H1 (cell line): ENCODE measurements around the gene MANBA. TPM values are rescaled to one million over a fixed set of nuclear protein-coding genes. Genes with fewer than 3 reads are reported as not detected.
A peak's percentile ranks its signal among the peaks of the same experiment; 100 is the strongest.

Experiments used
- CTCF ChIA-PET: fragments of 300-600 bp; sonication (Branson Sonifier 250); formaldehyde crosslinking; loops from one replicate; lab custom pipeline; 2021; ENCODE audit not compliant: partially characterized antibody; lab: Charles Lee
- POLR2A ChIA-PET: fragments of 300-600 bp; sonication (Branson Sonifier 250); formaldehyde crosslinking; loops from one replicate; lab custom pipeline; 2021; ENCODE audit warnings: inconsistent platforms; ENCODE audit not compliant: partially characterized antibody; lab: Charles Lee
- DNase-seq, 2 experiments: peaks; one replicate each; pipeline versions ENCODE4 v3.0.0 to v3.0.0-alpha.2; 2010 to 2022; ENCODE audit warnings: low spot score in 2 of 2, low read depth in 1 of 2, mixed read lengths in 1 of 2
- FAIRE-seq: peaks from 2 replicates; lab custom pipeline; 2011; peaks lifted over from hg19 to GRCh38; lab: Jason Lieb, UNC
- H2AFZ ChIP-seq: 2 replicates; pipeline ENCODE4 v1.8.1; 2012; ENCODE audit warnings: low read length, inconsistent platforms
- H2AK5ac ChIP-seq: 2 replicates; pipeline ENCODE4 v1.6.1; 2013; ENCODE audit warnings: low read depth, low read length
- H2BK120ac ChIP-seq: replicated peaks from 2 replicates; pipeline ENCODE3; 2013; ENCODE audit warnings: low read depth, low read length, inconsistent platforms
- H2BK12ac ChIP-seq: 2 replicates; pipeline ENCODE4 v1.6.1; 2013; ENCODE audit warnings: low read depth, low read length
- H2BK15ac ChIP-seq: 2 replicates; pipeline ENCODE4 v1.6.1; 2013; ENCODE audit warnings: low read length
- H2BK20ac ChIP-seq: 2 replicates; pipeline ENCODE4 v1.6.1; 2013; ENCODE audit warnings: low read length
- H2BK5ac ChIP-seq: 2 replicates; pipeline ENCODE4 v1.6.1; 2013; ENCODE audit warnings: low read depth, low read length
- H3K14ac ChIP-seq: 2 replicates; pipeline ENCODE4 v1.6.1; 2013; ENCODE audit warnings: inconsistent platforms; ENCODE audit not compliant: insufficient read length
- H3K18ac ChIP-seq: 2 replicates; pipeline ENCODE4 v1.6.1; 2013; ENCODE audit warnings: low read length; ENCODE audit errors: extremely low read depth
- H3K23ac ChIP-seq: 2 replicates; pipeline ENCODE4 v1.6.1; 2013; ENCODE audit warnings: inconsistent platforms; ENCODE audit not compliant: insufficient read length
- H3K23me2 ChIP-seq: 2 replicates; pipeline ENCODE4 v1.6.1; 2013; ENCODE audit warnings: low read depth, low read length
- H3K27ac ChIP-seq: 2 replicates; pipeline ENCODE4 v1.6.1; 2011; ENCODE audit warnings: low read depth, low read length, inconsistent platforms
- H3K27me3 ChIP-seq, 4 experiments: replicated peaks in 1 of 4; 1 replicate in 1 of 4; 2 replicates in 3 of 4; pipeline versions ENCODE4 v1.6.1 to v1.8.1; 2011 to 2013; ENCODE audit warnings: low read length in 3 of 4, mild to moderate bottlenecking in 3 of 4, inconsistent platforms in 2 of 4, mixed read lengths in 2 of 4, moderate library complexity in 1 of 4; ENCODE audit not compliant: control insufficient read depth in 3 of 4, insufficient read depth in 3 of 4; ENCODE audit errors: extremely low read depth in 1 of 4
- H3K36me3 ChIP-seq, 4 experiments: 2 replicates each; pipeline versions ENCODE4 v1.6.1 to v1.8.1; 2011 to 2013; ENCODE audit warnings: mild to moderate bottlenecking in 4 of 4, low read length in 3 of 4, moderate library complexity in 2 of 4, control low read depth in 1 of 4, inconsistent platforms in 1 of 4; ENCODE audit not compliant: insufficient read depth in 4 of 4, control insufficient read depth in 2 of 4
- H3K4ac ChIP-seq: replicated peaks from 2 replicates; pipeline ENCODE3; 2013; ENCODE audit warnings: low read length, low read depth, mixed read lengths, inconsistent platforms; ENCODE audit not compliant: insufficient read length
- H3K4me1 ChIP-seq, 4 experiments: replicated peaks in 1 of 4; 1 replicate in 1 of 4; 2 replicates in 3 of 4; pipeline versions ENCODE4 v1.6.1 to v1.8.1; 2011 to 2013; ENCODE audit warnings: low read length in 3 of 4, inconsistent platforms in 2 of 4, mixed read lengths in 1 of 4; ENCODE audit not compliant: insufficient read depth in 4 of 4, control insufficient read depth in 3 of 4
- H3K4me2 ChIP-seq, 2 experiments: 2 replicates each; pipeline versions ENCODE4 v1.6.1 to v1.8.1; 2011 to 2013; ENCODE audit warnings: low read depth in 2 of 2, low read length in 2 of 2, control low read depth in 1 of 2, inconsistent platforms in 1 of 2, mild to moderate bottlenecking in 1 of 2; ENCODE audit not compliant: insufficient read depth in 1 of 2
- H3K4me3 ChIP-seq, 4 experiments: fragments of 200-600, 300-600 bp in 1 of 4; sonication (generic), shearing (Covaris generic), sonication (Bioruptor Twin) in 1 of 4; 2 replicates each; pipeline versions ENCODE4 v1.5.1 to v1.8.1; 2011 to 2016; ENCODE audit warnings: low read length in 4 of 4, low read depth in 3 of 4, control low read depth in 2 of 4, inconsistent platforms in 2 of 4, mild to moderate bottlenecking in 2 of 4, mixed read lengths in 1 of 4, moderate library complexity in 1 of 4; ENCODE audit not compliant: insufficient read depth in 2 of 4; ENCODE audit errors: extremely low read depth in 1 of 4
- H3K56ac ChIP-seq: replicated peaks from 2 replicates; pipeline ENCODE3; 2013; ENCODE audit warnings: low read depth, mild to moderate bottlenecking, mixed read lengths, low read length, inconsistent platforms; ENCODE audit not compliant: insufficient read length
- H3K79me1 ChIP-seq: 2 replicates; pipeline ENCODE4 v1.6.1; 2013; ENCODE audit warnings: low read depth, low read length, control low read depth
- H3K79me2 ChIP-seq, 2 experiments: 2 replicates each; pipeline versions ENCODE4 v1.6.1 to v1.8.1; 2012 to 2013; ENCODE audit warnings: low read length in 2 of 2, mild to moderate bottlenecking in 2 of 2, inconsistent platforms in 1 of 2; ENCODE audit not compliant: insufficient read depth in 2 of 2, control insufficient read depth in 1 of 2
- H3K9ac ChIP-seq, 4 experiments: replicated peaks in 1 of 4; 1 replicate in 1 of 4; 2 replicates in 3 of 4; pipeline versions ENCODE4 v1.6.1 to v1.8.1; 2011 to 2013; ENCODE audit warnings: low read depth in 3 of 4, low read length in 3 of 4, control low read depth in 2 of 4, mild to moderate bottlenecking in 2 of 4, moderate library complexity in 2 of 4, inconsistent platforms in 1 of 4; ENCODE audit errors: extremely low read depth in 1 of 4
- H3K9me3 ChIP-seq, 2 experiments: 2 replicates each; pipeline versions ENCODE4 v1.6.1 to v1.8.1; 2012 to 2013; ENCODE audit warnings: mild to moderate bottlenecking in 2 of 2, moderate library complexity in 2 of 2, control low read depth in 1 of 2, inconsistent platforms in 1 of 2, low read depth in 1 of 2, low read length in 1 of 2, mixed read lengths in 1 of 2; ENCODE audit not compliant: insufficient read depth in 2 of 2
- H4K20me1 ChIP-seq, 2 experiments: replicated peaks in 1 of 2; 2 replicates each; pipeline versions ENCODE3 to v1.8.1; 2011 to 2013; ENCODE audit warnings: inconsistent platforms in 2 of 2, low read length in 2 of 2, mild to moderate bottlenecking in 1 of 2; ENCODE audit not compliant: insufficient read depth in 2 of 2, control insufficient read depth in 1 of 2
- H4K5ac ChIP-seq: 2 replicates; pipeline ENCODE4 v1.6.1; 2013; ENCODE audit warnings: low read length, low read depth, mixed read lengths, inconsistent platforms; ENCODE audit not compliant: insufficient read length
- H4K8ac ChIP-seq: 2 replicates; pipeline ENCODE4 v1.8.0; 2013; ENCODE audit warnings: mild to moderate bottlenecking, moderate library complexity, low read length, inconsistent platforms; ENCODE audit not compliant: insufficient read depth; ENCODE audit errors: extremely low read depth
- H4K91ac ChIP-seq: replicated peaks from 2 replicates; pipeline ENCODE3; 2013; ENCODE audit warnings: low read length, mixed read lengths, inconsistent platforms; ENCODE audit not compliant: insufficient read length
- ATF3 ChIP-seq: IDR thresholded peaks from 2 replicates; pipeline ENCODE4 v1.6.1; 2011; ENCODE audit warnings: low read depth, mild to moderate bottlenecking, low read length; ENCODE audit not compliant: insufficient read depth
- CTCF ChIP-seq, 3 experiments: IDR thresholded peaks; 1 replicate in 2 of 3; 2 replicates in 1 of 3; pipeline versions ENCODE4 v1.5.1 to v1.6.1; 2011; ENCODE audit warnings: low read length in 3 of 3, mild to moderate bottlenecking in 3 of 3, inconsistent platforms in 2 of 3, low read depth in 1 of 3, moderate library complexity in 1 of 3; ENCODE audit not compliant: insufficient read depth in 1 of 3; ENCODE audit errors: control extremely low read depth in 1 of 3
- RAD21 ChIP-seq, 2 experiments: IDR thresholded peaks in 1 of 2; conservative IDR thresholded peaks in 1 of 2; 2 replicates each; pipeline ENCODE4 v1.6.1; 2011; ENCODE audit warnings: low read depth in 2 of 2, low read length in 2 of 2, improper control_type of control experiment in 1 of 2, inconsistent platforms in 1 of 2, mild to moderate bottlenecking in 1 of 2, moderate library complexity in 1 of 2
- WGBS, 2 experiments: shearing (Covaris generic) in 1 of 2; methylation state at CpG; one replicate each; pipeline versions ENCODE4 v1.1.6 to v1.1.7; 2013 to 2015; ENCODE audit warnings: low lambda C conversion rate in 2 of 2, mixed read lengths in 2 of 2, inconsistent platforms in 1 of 2, low coverage in 1 of 2, missing lambda C conversion rate in 1 of 2; ENCODE audit not compliant: insufficient replicate concordance in 2 of 2, insufficient coverage in 1 of 2, insufficient read length in 1 of 2; ENCODE audit errors: extremely low coverage in 1 of 2, missing lambda C conversion rate in 1 of 2; 5-methylcytosine and 5-hydroxymethylcytosine counted together
- polyA plus RNA-seq, 7 experiments: library from polyadenylated mRNA; depleted of rRNA in 3 of 7; stranded (reverse) in 5 of 7; unstranded in 2 of 7; fragments of >200 nt in 5 of 7; fragments of 200-250 nt in 2 of 7; gene quantifications; 1 replicate in 5 of 7; 2 replicates in 1 of 7; 4 replicates in 1 of 7; pipeline versions ENCODE4 v1.2.1 to v1.2.3, GENCODE V29; 2011 to 2013; ENCODE audit warnings: missing spikeins in 2 of 7, mixed read lengths in 2 of 7
- total RNA-seq: library from RNA; stranded (reverse); fragmentation: NEBNext Ultra II Directional; extraction: Animal tissue kit (Norgen Biotek cat#: 25700); gene quantifications from 2 replicates; pipeline ENCODE4 v1.2.1, GENCODE V29; 2021

Gene MANBA
- total and polyA plus RNA-seq, 2 of the 8 experiments (the other 6 are each of a cell fraction or from before 2014, with no cell fraction given): 22.9 to 27.8 TPM

GRCh38 chr4:102730968-102731533 lies 29.7 kb downstream of the MANBA start:
- Histone ChIP-seq H3K36me3 (peaks cover 0 to 2% (median 0%) of the 10 kb centered on the region in 4 experiments; a peak in 1 of 8 replicates), H3K4me1 (0 out of 7 replicates have a peak, but pooled peaks cover 0 to 2% (median 0%) of the 10 kb centered on the region in 4 experiments), H2BK15ac (no peak overlapping the region), H3K27me3 (no peaks in the 10 kb centered on the region), H3K9ac (no peak overlapping the region), H3K14ac (no peak overlapping the region), H4K91ac (no peak overlapping the region), H3K56ac (no peak overlapping the region), H3K79me1 (no peaks in the 10 kb centered on the region; the same call in 1 of the 2 replicates), H3K18ac (no peak overlapping the region), H2AFZ (no peak overlapping the region), H3K4me3 (no peak overlapping the region), H3K23ac (no peak overlapping the region), H4K5ac (no peak overlapping the region), H3K27ac (no peak overlapping the region), H2AK5ac (no peak overlapping the region), H2BK20ac (no peak overlapping the region), H4K8ac (no peak overlapping the region), H3K9me3 (no peaks in the 10 kb centered on the region), H2BK12ac (no peak overlapping the region), H2BK5ac (no peak overlapping the region), H4K20me1 (peaks cover 0 to 4% of the 10 kb centered on the region in 2 experiments), H3K79me2 (peaks cover 0 to 7% of the 10 kb centered on the region in 2 experiments; a peak in 2 of 4 replicates), H3K23me2 (no peaks in the 10 kb centered on the region), H2BK120ac (no peak overlapping the region), H3K4me2 (no peak overlapping the region), H3K4ac (no peak overlapping the region)
- WGBS, 2 experiments: 89% methylated on average over 5 of the region's 5 CpGs; no CpG with 5 or more reads in 1 of the 2 experiments
- POLR2A ChIA-PET: interaction anchor here (1.0 to 4.3 kb wide), 3 partner anchors 30 to 97 kb away, joined by 3 to 16 read pairs (median 5); partner anchors contain the start of genes MANBA and UBE2D3
- FAIRE-seq (peak; percentile 65), DNase-seq (no peak)
- TF ChIP-seq CTCF (IDR thresholded peaks at IDR 0.05; ENCODE audit: control extremely low read depth in 1 of 3, insufficient read depth in 1 of 3, low read depth in 1 of 3, low read length in 3 of 3): peak; percentile 63 to 84 (median 79)
- no peak for TF ChIP-seq ATF3
- peak; percentile 63 to 67 for TF ChIP-seq RAD21 (IDR thresholded peaks at IDR 0.05 in 1 of 2, conservative IDR thresholded peaks at IDR 0.05 in 1 of 2; ENCODE audit: low read depth in 2 of 2, low read length in 2 of 2)
- CTCF ChIA-PET: interaction anchor here (0.5 to 3.6 kb wide), 38 partner anchors 9 to 593 kb away, joined by 3 to 24 read pairs (median 3); partner anchors contain the start of genes BDH2 and MANBA
